Glutamatergic neuron (in vitro differentiated cells): ENCODE data around the gene TAPT1. TPM values are rescaled to one million over a fixed set of nuclear protein-coding genes. Genes with fewer than 3 reads are reported as not detected.

Experiments
- DNase-seq: peaks from one replicate; pipeline ENCODE4 v3.0.0; 2022
- H3K27ac Mint-ChIP-seq: one replicate; pipeline ENCODE4 v1.8.0; 2020; ENCODE audit warnings: mild to moderate bottlenecking, mixed read lengths, inconsistent platforms; ENCODE audit not compliant: unreplicated experiment
- H3K27me3 Mint-ChIP-seq: one replicate; pipeline ENCODE4 v1.8.0; 2020; ENCODE audit warnings: mild to moderate bottlenecking, moderate library complexity, mixed read lengths, inconsistent platforms; ENCODE audit not compliant: unreplicated experiment
- H3K36me3 Mint-ChIP-seq: one replicate; pipeline ENCODE4 v1.8.0; 2020; ENCODE audit warnings: mild to moderate bottlenecking, mixed read lengths, inconsistent platforms; ENCODE audit not compliant: unreplicated experiment
- H3K4me1 Mint-ChIP-seq: one replicate; pipeline ENCODE4 v1.8.0; 2020; ENCODE audit warnings: mild to moderate bottlenecking, low read depth, mixed read lengths, inconsistent platforms; ENCODE audit not compliant: unreplicated experiment
- H3K4me3 Mint-ChIP-seq: one replicate; pipeline ENCODE4 v1.8.0; 2020; ENCODE audit warnings: mild to moderate bottlenecking, mixed read lengths, inconsistent platforms; ENCODE audit not compliant: unreplicated experiment
- H3K9me3 Mint-ChIP-seq: one replicate; pipeline ENCODE4 v1.8.0; 2020; ENCODE audit warnings: mild to moderate bottlenecking, moderate library complexity, mixed read lengths, inconsistent platforms; ENCODE audit not compliant: unreplicated experiment
- CTCF ChIP-seq: fragments of 200-600 bp; sonication (generic); IDR thresholded peaks from one replicate; pipeline ENCODE4 v1.5.0; 2021; ENCODE audit not compliant: partially characterized antibody, unreplicated experiment
- total RNA-seq: library from RNA; stranded (reverse); fragmentation: NEBNext Ultra II Directional; extraction: Animal tissue kit (Norgen Biotek cat#: 25700); gene quantifications from one replicate; pipeline ENCODE4 v1.2.1, GENCODE V29; 2021; ENCODE audit not compliant: unreplicated experiment

Gene TAPT1
- total RNA-seq, 1 donor from 2014 or later, result 28.9 TPM

DNA sequence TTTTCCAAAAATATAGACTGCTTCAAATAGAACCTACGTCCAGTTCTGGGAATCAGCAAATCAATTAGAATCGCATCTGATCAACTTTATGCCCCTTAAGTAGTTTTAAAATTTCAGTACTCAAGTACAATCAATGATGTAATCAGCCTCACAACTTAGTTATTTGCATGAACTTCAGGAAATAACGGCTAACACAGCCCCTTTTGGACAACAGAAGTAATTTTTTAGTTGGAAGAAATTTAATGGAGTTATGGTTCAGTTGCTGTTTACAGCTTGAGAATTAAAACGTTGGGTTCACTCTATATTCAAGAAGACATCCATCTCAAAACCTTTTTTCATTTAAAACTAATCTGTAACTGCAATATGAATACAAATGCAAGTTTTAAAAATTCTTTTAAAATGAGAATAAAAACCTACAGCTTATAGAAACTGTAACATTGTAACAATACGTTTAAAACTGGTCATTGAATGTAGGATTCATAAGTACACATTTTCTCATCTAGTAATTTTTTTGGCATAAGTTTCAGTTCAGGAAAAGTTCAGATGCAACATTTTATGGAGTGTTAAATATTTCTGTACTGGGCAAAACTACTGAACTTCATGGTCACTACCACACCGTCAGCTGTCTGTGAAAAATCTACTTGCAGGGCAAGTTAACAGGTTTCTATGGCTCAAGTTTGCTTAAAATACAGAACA, 956 bp downstream of the TAPT1 start:
- Mint-ChIP-seq H3K4me3 (peak overlapping the region; percentile 83), H3K4me1 (peaks cover 6% of the 10 kb centered on the region), H3K36me3 (no peaks in the 10 kb centered on the region), H3K9me3 (peaks cover 6% of the 10 kb centered on the region), H3K27ac (no peak overlapping the region), H3K27me3 (peaks cover 3% of the 10 kb centered on the region)
- no peak for TF ChIP-seq CTCF
- no peak for DNase-seq

DNA sequence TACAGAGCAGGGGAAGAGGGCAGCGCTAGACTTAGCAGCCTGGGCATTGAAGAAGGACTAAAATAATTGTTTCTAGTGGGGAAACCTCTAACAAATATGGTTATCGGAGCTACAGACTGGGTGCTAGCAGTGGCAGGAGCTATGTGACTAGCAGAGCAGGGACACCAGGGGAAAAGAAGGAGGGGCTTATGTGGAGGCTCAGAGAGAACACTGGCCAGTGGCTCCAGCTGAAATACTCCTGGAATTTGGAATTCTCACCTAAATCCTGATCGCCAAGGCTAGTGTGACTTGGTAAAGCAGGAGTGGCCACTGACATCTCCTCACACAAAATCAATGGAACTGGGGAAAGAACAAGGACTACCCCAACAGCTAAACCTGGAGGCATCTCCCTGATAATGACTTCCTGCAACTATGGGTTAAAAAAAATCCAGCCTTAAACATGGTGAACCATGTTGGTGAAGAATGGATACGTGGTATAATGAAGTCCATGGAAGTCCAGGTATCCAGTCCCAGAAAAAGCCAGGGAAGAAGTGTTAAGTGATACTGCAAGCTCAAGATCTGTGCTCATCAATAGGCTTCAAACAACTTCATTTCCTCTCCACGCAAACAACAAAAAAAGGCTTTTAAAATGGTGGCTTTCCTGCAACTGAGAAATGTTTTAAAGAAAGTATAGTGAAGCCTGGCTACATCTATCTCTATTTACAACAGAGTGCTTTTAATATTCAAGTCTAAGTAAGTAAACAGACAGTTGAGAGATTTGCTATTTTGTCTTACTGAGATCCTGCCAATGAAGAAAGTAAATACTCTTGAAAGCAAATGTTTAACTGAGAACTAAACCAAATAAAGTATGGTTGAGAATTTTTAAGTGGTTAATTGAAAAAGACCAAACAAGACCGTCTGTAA, 1.8 kb downstream of the TAPT1 start:
- no peak for TF ChIP-seq CTCF
- Mint-ChIP-seq H3K36me3 (no peaks in the 10 kb centered on the region), H3K4me3 (peak overlapping the region; percentile 57), H3K4me1 (peaks cover 6% of the 10 kb centered on the region), H3K27ac (no peak overlapping the region), H3K27me3 (peaks cover 3% of the 10 kb centered on the region), H3K9me3 (peaks cover 6% of the 10 kb centered on the region)
- DNase-seq, result no peak

DNA sequence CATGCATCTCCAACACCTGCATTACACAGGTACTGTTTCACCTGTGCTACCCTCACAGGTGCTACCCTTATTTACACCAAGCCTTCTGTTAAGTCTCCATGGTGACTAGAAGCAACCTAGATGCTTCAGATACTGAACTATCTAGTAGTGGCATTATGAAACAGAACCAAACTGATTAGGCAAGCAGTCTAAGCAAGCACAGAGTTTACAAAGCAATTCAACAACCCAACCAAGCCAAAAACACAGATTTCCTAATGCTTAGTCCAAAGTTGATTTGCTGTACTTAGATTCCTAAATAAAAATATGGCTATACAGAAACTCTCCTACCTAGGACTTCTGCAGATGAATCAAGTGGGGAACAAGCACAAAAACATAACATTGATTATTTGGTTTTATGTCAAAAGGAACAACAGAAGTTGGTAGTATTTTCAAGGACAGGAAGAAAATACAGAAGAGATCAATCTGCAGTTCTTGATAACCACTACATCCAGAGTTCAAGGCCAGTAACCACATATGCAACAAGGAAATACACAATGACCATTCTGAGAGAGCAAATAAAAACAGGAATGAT, 3.2 kb downstream of the TAPT1 start:
- H3K36me3 Mint-ChIP-seq, result no peaks in the 10 kb centered on the region
- no peak overlapping the region for H3K27ac Mint-ChIP-seq
- peaks cover 3% of the 10 kb centered on the region for H3K27me3 Mint-ChIP-seq
- no peak overlapping the region for H3K4me3 Mint-ChIP-seq
- H3K4me1 Mint-ChIP-seq, result peaks cover 6% of the 10 kb centered on the region
- H3K9me3 Mint-ChIP-seq, result peaks cover 6% of the 10 kb centered on the region
- DNase-seq, result no peak
- no peak for TF ChIP-seq CTCF

DNA sequence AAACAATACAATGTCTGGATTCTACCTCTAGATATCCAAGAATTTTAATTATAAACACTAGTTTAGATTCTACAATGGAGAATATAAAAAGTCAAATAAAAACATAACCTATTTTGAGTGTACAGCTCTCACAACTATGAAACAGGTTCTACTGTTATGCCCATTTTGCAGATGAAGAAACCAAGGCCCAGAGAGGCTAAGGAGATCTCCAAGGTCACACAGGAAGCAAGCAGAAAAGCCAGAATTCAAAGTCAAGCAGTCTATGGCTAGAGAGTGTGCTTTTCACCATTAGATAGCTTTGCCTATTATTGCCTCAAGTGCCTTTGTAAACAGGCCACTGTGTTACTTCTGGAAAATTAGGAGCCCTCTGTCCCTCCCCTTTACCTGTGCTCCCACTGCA, 7.3 kb downstream of the TAPT1 start:
- Mint-ChIP-seq H3K27ac (no peak overlapping the region), H3K27me3 (no peaks in the 10 kb centered on the region), H3K4me1 (peaks cover 1% of the 10 kb centered on the region), H3K36me3 (no peaks in the 10 kb centered on the region), H3K9me3 (peaks cover 2% of the 10 kb centered on the region), H3K4me3 (no peak overlapping the region)
- TF ChIP-seq CTCF, result no peak
- no peak for DNase-seq
